HG03159 (cell line): ENCODE results near the gene PKDCC.
A peak's percentile ranks its signal among the peaks of the same experiment; 100 is the strongest.
"Not testable (repeated sequence)": the region's sequence is repeated elsewhere in the genome, so short reads cannot be mapped to it uniquely, and the experiment has no call there.

Experiments used
- ATAC-seq: cut with Tn5 transposase; IDR thresholded peaks from one replicate; pipeline ENCODE4 v1.9.1; 2021; ENCODE audit warnings: mild to moderate bottlenecking, moderate library complexity; ENCODE audit not compliant: unreplicated experiment

The PKDCC gene

DNA sequence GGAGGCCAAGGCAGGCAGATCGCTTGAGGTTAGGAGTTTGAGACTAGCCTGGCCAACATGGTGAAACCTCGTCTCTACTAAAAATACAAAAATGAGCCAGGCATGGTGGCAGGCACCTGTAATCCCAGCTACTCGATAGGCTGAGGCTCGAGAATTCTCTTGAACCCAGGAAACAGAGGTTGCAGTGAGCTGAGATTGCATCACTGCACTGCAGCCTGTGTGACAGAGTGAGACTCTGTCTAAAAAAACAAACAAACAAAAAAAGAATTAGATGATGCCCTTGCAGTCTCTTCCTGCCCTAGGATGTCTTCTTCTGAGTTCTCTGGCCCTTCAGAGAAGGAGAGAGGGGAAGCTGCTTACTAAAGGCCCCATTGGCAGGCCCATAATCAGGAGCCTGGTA is 37.2 kb downstream of the PKDCC start:
- not testable (repeated sequence) for ATAC-seq

DNA sequence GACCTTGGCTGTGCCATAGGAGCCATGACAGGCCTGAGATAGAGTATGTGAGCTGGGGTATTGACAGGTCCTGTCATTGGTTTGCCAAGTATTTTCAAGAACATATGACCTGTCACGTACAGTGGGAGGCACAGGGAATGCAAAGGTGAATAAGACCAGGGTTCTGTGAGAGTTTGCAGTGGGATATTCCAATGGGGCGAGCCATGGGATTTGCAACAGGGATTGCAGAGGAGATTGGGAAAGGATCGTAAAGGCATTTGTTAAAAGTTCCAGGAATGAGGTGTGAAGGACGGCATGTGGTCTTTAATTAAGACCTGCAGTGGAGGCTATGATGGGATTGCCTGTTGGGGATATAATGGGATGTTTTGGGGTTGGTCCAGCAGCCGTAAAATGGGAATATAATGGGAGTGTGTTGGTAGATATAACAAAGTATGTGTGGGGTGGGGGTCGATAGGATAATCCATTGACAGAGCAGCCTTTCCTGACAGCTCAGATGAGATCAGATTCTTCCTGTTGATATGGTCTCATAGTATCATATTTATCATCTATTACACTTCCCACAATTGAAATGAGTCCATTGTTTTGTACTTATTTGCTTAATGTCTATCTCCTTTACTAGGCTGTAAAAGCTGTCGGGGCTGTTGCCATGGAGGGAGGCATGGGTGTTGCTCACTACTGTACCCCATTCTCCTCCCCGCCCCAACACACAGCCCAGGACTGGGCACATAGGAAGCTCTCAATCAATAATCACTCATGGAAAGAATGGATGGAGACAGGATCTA is 38.1 kb downstream of the PKDCC start:
- ATAC-seq: no peak

DNA sequence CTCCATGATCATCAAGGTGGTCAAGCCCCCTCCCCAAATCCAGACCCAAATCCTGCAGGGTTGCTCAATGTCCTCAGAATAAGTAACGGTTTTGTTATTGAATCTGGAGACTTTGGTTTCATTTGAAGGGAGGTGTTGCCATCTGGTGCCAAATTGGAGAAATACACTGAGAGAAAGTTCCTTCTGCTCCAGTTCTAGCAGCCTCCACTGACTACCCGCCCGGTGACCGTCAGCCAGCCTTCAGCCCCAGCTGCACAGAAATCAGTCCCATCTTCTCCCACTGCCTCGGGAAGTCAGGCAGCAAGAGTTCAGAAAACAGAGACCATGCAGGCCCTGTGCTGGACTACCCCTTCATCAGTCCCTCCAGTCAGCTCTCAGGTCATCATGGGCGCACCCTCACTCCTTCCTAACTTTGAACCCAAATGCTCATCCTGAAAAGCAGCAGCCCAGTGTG is 38.7 kb downstream of the PKDCC start:
- ATAC-seq: peak; percentile 60

DNA sequence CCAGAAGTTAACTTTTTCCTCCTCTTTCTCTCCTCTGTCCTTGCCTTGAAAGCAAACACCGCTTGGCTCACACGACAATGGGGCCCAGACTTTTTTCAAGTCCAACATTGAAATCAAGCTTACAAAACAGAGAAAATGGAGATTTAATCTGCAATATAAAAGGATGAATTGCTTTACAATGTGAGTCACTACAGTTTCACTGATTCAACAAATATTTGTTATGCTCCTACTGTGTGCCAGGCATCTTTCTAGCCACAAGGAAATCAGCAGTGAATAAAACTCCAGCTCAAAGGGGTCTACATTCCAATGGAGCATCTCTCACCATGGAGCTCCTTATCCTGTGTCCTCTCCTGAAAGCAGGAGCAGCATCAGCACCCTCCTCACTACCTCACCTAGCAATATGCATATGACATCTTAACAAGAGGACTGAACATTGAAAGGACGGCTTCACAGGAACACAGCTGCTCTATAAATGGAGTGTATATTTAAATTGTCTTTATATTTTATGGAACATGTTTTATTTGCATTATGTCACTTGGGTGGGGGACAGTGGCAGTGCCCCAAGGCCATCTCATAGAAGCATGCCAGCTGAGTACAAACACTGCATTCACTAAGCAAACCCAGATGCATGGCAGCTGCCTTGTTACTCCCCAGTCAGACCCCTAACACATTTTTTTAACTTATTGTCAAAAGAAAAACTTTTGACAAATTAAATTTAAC is 39.5 kb downstream of the PKDCC start:
- ATAC-seq: no peak

DNA sequence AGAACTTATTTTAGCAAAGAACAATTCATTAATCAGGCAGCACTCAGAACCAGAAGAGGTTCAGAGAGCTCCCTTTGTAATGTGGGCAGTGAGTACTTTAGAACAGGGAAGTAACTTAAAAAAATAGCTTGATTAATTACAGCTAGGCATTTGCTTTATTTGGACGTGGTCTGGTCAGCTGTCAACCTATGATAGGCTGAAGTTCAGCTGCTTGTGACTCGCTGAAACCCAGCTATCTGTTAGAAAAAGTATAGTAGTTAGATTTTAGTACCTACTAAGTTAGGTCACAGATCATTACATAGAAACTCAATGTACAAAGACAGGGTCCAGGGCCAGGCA is 40.0 kb downstream of the PKDCC start:
- ATAC-seq: no peak

DNA sequence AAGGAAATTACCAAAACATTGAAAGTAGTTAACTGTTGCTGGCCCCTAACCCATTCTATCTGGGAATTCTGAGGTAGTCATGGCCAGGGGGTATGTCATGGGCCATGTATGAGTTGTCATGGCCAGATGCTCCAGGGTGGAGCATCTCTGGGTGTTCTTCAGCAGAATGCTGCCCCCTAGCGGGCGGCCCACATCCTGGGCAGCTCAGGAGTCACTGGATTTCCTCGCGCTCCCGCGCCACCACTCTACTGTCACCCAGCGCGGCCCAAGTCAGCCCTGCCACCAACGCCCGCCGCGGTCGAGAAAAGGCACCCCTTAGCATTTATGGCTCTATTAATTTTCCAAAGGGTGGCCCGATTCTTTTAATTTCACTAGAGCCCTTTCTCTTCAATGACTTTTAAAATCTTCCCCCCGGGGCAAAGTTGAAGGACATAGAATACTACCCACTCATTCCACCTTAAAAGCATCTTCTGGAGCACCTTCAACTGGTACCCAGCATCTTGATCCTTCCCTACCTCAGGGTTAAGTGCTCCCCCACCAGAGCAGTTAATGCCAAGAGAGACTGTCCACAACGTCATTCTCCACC is 41.6 kb downstream of the PKDCC start:
- peak; percentile 82 for ATAC-seq

DNA sequence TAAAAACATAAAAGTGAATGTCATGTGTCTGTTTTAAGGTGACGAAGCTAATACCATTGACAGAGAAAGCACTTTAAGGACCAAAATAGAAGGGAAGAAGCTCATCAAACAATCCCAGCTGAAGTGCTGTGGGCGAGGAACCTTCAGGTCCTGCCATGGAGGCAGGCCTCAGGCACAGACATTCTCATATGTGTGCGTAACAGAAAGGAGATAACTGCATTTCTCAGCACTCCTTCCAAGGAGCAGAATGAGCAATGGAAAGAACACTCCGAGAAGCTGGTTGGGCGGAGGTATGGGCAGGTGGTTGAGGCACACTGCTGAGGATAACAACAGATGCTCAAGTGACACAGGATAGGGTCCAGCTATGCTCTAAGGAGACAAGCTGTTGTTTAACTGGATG is 42.4 kb downstream of the PKDCC start:
- ATAC-seq: no peak

DNA sequence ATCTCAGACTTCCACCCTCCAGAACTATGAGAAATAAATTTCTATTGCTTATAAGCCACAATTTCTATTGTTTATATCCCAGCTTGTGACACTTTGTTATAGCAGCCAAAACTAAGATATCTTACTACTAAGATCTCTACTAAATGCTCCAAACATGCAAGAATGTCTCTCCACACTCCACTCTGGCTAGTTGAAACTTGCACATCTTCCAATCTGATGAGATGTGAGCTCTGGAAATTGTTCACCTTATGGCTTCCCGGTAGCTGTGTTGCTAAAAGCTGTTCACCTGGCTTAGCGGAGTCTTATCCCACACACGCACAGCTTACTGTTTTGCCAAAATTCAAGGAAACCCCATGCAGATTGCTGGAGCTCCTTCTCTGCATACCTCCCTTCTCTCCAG is 43.9 kb downstream of the PKDCC start:
- no peak for ATAC-seq

DNA sequence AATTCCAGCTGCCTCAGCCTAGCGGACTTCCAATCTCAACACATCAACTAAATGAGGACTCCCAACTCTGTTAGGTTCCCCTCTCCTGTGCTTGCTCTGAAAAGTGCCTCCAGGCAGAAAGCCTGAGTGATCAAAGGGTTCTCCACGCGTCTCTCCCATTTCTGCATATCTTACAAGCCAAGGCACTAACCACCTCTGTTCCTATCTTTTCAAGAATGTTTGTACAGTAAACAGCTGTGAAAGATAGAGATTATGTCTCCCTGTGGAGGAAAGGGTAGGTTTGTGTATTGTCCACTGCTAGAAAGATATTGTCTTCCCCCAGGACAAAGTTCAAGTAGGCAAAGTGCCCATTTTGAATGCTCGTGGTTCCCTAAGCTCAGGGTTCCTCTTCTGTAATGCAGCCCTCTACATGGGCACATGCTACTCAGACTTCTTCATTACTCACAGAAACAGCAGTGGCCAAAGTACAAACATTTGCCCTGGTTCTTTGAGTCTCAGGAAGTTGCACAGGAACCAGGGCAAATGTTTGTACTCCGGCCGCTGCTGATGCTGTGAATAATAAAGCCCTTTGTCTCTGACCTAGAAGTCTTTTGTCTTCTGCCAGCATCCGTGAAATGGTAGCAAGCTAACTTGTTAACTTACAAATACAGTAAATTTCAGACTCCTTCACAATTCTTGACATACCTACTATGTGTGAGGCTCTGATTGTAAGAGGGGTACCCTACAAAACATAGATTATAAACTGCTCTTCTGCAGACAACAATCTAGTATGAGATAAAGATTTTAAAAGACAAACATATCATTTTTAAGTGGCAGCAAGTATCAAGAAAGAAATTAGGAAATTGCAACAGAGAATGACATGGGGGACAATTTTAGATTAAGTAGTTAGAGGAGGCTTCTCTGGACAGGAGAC is 44.5 kb downstream of the PKDCC start:
- ATAC-seq: no peak

DNA sequence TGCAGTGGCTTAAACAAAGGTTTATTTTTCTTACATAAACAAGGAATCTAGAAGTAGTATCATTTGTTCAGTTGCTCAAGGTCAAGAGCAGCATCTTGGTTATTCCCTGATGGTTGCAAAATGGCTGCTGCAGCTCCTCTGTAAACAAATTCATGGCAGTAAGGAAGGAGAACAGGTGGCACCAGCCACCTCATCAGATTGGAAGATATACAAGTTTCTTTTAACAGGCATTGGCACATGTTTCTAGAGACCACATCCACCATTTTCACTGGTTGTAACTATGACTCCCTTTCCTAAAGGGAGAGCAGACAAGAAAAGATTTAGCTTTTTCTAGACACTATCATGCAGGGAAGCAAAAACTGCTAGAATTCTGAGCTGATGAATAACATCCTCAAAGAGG is 46.3 kb downstream of the PKDCC start:
- no peak for ATAC-seq

DNA sequence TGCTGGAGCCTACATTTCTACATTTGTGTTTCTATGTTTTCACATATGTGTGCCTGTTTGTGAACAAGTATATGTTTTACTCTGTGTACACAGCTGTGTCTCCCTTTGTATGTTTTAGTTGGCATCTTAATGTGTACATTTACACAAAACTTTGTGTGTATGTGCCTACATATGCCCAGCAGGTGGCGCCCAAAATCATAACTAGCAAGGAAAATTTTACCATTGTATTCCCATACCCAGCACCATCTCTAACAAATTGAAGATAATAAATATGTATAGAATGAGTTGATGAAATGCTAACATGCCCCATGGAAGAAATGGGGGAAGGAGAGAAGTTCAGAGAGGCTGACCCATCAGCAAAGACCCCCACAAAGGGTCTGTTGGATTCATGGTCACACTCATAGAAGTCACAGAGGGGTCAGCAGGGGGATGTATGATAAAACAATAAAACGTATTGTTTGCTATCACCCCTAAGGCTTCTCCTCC is 48.1 kb downstream of the PKDCC start:
- no peak for ATAC-seq

DNA sequence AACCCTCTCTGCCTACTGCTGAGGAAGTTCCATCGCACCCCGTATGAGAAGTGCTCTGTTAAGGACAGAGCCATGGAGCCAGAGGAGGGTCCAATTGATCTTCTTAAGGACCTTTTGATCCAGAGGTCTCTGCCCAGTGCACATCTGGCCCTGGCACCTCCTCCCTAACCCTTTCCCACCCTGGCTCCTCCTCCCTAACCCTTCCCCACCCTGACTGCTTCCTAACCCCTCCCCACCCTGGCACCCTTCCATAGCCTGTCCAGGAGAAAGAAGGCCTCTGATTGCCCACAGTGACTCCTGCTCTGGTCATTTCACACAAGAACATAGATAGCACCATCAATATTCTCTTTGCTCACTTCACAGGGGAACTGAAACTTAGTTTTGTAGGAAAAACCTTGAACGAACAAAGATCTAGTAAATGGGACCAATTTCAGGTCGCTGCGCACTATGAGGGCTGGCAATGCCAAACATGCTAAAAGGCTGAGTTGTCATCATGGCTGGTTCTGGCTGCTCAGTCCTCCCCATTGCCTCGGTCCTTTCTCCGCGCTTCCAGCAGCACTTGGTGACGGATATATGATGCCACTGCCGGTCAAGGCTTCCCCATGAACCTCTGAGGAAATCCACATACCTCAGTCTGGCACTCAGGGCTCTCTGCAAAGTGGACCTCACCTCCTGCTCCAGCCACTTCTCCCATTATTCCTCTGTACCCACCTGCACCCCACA is 49.2 kb downstream of the PKDCC start:
- peak; percentile 48 for ATAC-seq

DNA sequence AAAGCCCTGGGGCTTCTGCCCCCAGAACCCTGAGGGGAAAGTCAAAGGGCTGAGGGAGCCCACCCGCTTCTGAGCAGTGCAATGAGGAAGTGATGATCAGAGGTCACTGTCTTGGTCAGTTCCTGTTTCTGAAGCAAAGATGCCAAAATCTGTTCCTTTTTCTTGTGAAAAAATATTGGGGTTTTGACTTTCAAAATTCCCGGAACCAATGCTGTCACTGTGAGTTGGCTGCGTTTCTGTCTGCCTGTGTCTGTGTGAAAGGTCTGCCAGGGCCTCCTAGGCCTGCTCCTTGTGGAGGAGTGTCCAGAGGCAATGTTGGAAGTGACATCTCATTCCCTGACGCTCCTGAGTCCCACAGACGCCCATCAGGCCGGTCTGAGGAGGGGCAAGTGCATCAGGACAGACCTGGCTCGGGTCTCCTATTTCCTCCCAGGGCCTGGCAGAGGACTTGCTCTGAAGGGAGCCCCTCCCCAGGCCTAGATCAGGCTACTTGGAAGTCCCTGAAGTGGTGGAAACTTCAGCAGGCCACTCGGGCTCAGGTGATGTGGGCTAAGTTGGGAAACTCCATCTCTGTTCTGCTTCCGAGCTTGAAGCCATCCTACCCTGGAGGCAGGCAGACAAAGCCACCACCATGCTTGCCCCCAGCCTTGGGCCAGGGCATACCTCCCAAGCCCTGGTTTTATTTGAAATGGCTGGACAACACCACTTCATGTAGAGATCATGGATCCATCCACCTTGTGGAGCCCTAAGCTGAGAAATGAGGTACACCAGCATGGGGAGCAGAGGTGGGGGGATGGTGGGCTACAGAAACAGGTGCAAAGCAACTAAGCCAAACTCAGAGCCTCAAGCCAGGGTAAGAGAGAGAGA is 51.0 kb downstream of the PKDCC start:
- no peak for ATAC-seq

DNA sequence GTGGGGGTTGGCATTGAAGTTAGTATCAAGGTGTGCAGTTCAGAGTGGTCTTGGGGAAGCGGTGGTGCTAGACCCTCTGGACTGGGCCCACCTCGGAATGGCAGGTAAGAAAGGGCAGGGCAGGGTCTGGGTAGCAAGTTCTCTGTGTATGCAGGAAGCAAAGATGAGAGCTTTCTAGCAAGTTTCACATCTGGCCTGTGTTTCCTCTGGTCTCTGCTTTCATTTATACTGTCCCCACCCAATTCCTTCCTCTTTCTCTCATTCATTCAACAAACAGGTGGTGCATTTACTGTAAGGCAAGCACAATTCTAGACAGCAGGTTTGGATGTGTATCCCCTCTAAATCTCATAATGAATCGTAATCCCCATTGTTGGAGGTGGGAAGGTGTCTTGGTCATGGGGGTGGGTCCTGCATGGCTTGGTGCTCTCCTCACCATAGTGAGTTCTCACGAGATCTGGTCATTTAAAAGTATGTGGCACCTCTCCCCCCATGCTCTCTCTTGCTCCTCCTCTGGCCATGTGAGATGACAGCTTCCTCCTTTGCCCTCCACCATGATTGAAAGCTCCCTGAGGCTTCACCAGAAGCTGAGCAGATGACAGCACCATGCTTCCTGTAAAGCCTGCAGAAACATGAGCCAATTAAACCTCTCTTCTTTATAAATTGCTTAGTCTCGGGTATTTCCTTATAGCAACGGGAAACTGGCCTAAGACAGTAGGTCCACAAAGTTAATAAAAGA is 51.8 kb downstream of the PKDCC start:
- ATAC-seq: no peak

DNA sequence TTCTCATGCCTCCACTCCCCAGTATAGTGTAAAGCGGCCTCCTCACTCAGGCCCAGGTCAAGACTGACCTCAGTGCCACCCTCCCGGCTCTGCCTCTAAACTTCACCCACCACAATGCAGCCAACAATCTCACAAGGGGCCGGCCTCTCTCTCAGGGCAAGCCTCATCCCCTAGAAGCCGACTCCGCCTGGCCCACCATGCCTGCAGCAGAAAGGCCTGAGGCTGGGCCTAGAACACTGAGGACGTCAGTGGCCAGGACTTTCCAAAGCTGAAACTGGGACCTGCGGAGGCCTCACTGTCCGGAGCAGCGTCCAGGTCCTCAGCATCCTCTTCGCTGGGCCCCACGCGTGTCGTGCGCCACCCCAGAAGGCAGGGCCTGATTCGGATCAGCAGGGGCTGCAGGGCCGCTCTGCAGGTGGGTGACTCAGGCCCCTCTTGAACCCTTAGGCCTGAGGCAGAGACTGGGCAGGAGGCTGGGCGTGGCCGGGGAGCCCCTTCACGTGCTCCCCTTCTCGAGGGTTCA is 52.9 kb downstream of the PKDCC start:
- no peak for ATAC-seq

DNA sequence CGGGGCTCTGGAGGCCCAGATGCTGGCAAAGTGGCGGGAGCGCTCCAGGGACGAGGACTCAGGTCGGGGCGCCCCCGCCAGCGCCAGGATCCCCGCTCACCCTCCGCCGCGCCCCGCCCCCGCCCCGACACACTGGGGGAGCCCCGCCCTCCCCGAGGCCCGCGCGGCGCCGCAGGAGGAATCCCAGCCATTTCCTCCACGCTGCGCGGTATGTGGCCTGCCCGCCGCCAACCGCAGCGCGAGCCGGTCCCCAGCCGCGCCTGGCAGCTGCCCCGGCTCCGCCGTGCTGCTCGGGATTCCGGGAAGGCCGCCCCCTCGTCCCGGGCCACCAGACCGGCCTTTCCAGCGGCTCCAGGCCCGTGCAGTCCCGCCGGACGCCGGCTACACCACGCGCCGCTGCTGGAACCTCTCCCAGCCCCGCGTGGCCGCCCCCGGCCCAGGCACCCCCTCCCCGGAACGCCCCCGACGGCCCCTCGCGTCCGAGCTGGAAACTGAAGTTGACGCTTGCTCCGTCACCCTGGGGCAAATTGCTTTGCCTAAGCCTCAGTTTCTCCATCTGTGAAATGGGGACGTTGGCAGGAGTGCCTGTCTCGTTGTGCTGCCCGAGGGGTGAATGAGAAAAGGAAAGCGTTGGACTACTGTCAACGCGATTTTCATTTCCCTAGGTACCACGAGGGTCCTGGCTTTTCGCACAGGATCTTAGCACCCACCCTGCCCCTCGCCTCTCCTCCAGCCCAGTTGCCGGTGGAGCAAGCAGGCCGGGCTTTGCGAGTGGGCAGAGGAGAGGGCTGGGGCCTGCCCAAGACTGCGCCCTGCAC is 53.6 kb downstream of the PKDCC start:
- no peak for ATAC-seq

DNA sequence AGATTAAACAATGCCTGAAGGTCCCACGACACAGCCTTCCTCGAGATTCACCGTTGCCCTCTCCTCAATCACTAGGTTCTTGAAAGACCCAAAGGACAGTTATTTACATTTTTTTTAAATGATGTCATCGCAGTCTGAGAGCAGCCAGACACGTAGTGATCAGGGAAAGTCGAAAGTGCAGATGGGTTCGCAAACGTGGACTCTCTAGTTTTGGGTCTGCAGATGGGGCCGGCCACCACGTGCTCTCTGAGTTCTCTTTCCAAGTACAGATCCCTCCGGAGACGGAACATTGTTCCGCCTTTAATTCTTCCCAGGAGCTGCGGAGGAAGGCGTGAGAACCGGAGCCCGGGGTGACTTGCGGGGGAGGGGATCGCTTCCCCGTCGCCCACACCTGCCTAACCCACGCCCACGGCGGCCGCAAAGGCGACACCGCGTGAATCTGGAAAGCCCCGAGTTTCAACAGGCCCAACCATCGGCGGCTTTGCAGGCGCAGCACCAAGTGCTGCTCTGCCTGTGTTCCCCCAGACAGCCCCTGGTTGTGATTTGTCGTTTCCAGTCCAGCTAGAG is 54.3 kb downstream of the PKDCC start:
- ATAC-seq: peak; percentile 52
